Parathyroid adenoma (tissue), 2 donors: Measurements from ENCODE around the gene GPR179.
"Not testable (repeated sequence)": the region's sequence is repeated elsewhere in the genome, so short reads cannot be mapped to it uniquely, and the experiment has no call there.

Source experiments
- H2AFZ ChIP-seq: fragments of 300-600 bp; sonication (generic); one replicate; pipeline ENCODE4 v1.7.0; 2017; ENCODE audit warnings: antibody characterized with exemption, mild to moderate bottlenecking
- H3K27ac ChIP-seq: fragments of 300-600 bp; sonication (generic); one replicate; pipeline ENCODE4 v1.7.0; 2017
- H3K27me3 ChIP-seq: fragments of 300-600 bp; sonication (generic); one replicate; pipeline ENCODE4 v1.7.0; 2017; ENCODE audit warnings: low read length; ENCODE audit not compliant: control insufficient read depth, insufficient read depth
- H3K36me3 ChIP-seq: fragments of 300-600 bp; sonication (generic); one replicate; pipeline ENCODE4 v1.7.0; 2017; ENCODE audit warnings: low read length; ENCODE audit not compliant: control insufficient read depth, insufficient read depth
- H3K4me1 ChIP-seq: fragments of 300-600 bp; sonication (generic); one replicate; pipeline ENCODE4 v1.7.0; 2017; ENCODE audit warnings: control low read depth
- H3K4me2 ChIP-seq: fragments of 300-600 bp; sonication (generic); one replicate; pipeline ENCODE4 v1.7.0; 2017; ENCODE audit warnings: low read length
- H3K4me3 ChIP-seq: fragments of 300-600 bp; sonication (generic); one replicate; pipeline ENCODE4 v1.7.0; 2017; ENCODE audit warnings: low read depth, low read length
- H3K79me2 ChIP-seq: fragments of 300-600 bp; sonication (generic); one replicate; pipeline ENCODE4 v1.7.0; 2017; ENCODE audit warnings: control low read depth
- H3K9ac ChIP-seq: fragments of 300-600 bp; sonication (generic); one replicate; pipeline ENCODE4 v1.7.0; 2017; ENCODE audit warnings: mild to moderate bottlenecking
- H3K9me3 ChIP-seq: fragments of 300-600 bp; sonication (generic); one replicate; pipeline ENCODE4 v1.7.0; 2017; ENCODE audit warnings: low read length; ENCODE audit not compliant: control insufficient read depth
- TF ChIP-seq, protein P1 (sequence below): fragments of 300-600 bp; sonication (generic); IDR thresholded peaks from one replicate; pipeline ENCODE4 v1.7.0; 2017; ENCODE audit warnings: antibody characterized with exemption, mild to moderate bottlenecking
- donor health status: primary hyperparathyroidism.

GPR179 gene

GRCh38 chr17:38288217-38288827, 55.4 kb downstream of the GPR179 start:
- not testable (repeated sequence) for H3K4me3 ChIP-seq, H3K36me3 ChIP-seq, H3K4me1 ChIP-seq, H3K4me2 ChIP-seq, H3K27ac ChIP-seq, H3K27me3 ChIP-seq, H3K9ac ChIP-seq, H3K79me2 ChIP-seq, H3K9me3 ChIP-seq, H2AFZ ChIP-seq
- TF ChIP-seq, protein P1, sequence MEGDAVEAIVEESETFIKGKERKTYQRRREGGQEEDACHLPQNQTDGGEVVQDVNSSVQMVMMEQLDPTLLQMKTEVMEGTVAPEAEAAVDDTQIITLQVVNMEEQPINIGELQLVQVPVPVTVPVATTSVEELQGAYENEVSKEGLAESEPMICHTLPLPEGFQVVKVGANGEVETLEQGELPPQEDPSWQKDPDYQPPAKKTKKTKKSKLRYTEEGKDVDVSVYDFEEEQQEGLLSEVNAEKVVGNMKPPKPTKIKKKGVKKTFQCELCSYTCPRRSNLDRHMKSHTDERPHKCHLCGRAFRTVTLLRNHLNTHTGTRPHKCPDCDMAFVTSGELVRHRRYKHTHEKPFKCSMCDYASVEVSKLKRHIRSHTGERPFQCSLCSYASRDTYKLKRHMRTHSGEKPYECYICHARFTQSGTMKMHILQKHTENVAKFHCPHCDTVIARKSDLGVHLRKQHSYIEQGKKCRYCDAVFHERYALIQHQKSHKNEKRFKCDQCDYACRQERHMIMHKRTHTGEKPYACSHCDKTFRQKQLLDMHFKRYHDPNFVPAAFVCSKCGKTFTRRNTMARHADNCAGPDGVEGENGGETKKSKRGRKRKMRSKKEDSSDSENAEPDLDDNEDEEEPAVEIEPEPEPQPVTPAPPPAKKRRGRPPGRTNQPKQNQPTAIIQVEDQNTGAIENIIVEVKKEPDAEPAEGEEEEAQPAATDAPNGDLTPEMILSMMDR: peak; percentile 44

- not testable (repeated sequence) for H3K27me3 ChIP-seq, H3K4me2 ChIP-seq, H3K79me2 ChIP-seq, H3K36me3 ChIP-seq, H3K9me3 ChIP-seq, H3K27ac ChIP-seq, H3K9ac ChIP-seq, H3K4me3 ChIP-seq, H3K4me1 ChIP-seq
- H2AFZ ChIP-seq: peak overlapping the region; percentile 58
Measured at GRCh38 chr17:38286501-38287091, 57.2 kb downstream of the GPR179 start.

GRCh38 chr17:38285994-38286393, 57.8 kb downstream of the GPR179 start:
- not testable (repeated sequence) for H3K4me2 ChIP-seq, H2AFZ ChIP-seq, H3K79me2 ChIP-seq, H3K4me1 ChIP-seq, H3K4me3 ChIP-seq, H3K27ac ChIP-seq, H3K9me3 ChIP-seq, H3K27me3 ChIP-seq, H3K36me3 ChIP-seq, H3K9ac ChIP-seq
